IMR-90 (cell line): Measurements from ENCODE around the gene COLEC12.

Experiments used
- CEBPB ChIP-seq: IDR thresholded peaks from 2 replicates; pipeline ENCODE4 v1.6.1; 2012; ENCODE audit warnings: low read depth, low read length, improper control_type of control experiment
- RCOR1 ChIP-seq: IDR thresholded peaks from 2 replicates; pipeline ENCODE4 v1.6.1; 2012; ENCODE audit warnings: mild to moderate bottlenecking, low read length, improper control_type of control experiment; ENCODE audit not compliant: insufficient replicate concordance
- TF ChIP-seq, protein P1 (sequence below): fragments of 150-350 bp; IDR thresholded peaks from 2 replicates; pipeline ENCODE4 v1.6.1; 2017; ENCODE audit warnings: mild to moderate bottlenecking, antibody characterized with exemption, low read length, low read depth

GRCh38 chr18:336713-337112 is 163.8 kb downstream of the COLEC12 start:
- TF ChIP-seq CEBPB (no peak), RCOR1 (no peak)
- TF ChIP-seq, protein P1, sequence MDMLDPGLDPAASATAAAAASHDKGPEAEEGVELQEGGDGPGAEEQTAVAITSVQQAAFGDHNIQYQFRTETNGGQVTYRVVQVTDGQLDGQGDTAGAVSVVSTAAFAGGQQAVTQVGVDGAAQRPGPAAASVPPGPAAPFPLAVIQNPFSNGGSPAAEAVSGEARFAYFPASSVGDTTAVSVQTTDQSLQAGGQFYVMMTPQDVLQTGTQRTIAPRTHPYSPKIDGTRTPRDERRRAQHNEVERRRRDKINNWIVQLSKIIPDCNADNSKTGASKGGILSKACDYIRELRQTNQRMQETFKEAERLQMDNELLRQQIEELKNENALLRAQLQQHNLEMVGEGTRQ, result no peak
